Liver (tissue), 9 donors: ENCODE data around the gene ZFAND2B. TPM values are rescaled to one million over a fixed set of nuclear protein-coding genes. Genes with fewer than 3 reads are reported as not detected.
A peak's percentile ranks its signal among the peaks of the same experiment; 100 is the strongest.
"Not testable (repeated sequence)": the region's sequence is repeated elsewhere in the genome, so short reads cannot be mapped to it uniquely, and the experiment has no call there.

Experiments
- DNase-seq: peaks from one replicate; pipeline ENCODE4 v3.0.0-alpha.2; 2017; ENCODE audit warnings: low spot score
- H3K27ac ChIP-seq, 2 donors: one replicate each; pipeline ENCODE4 v1.7.0; 2013; ENCODE audit warnings: inconsistent platforms in 2 of 2, low read length in 2 of 2, control low read depth in 1 of 2, low read depth in 1 of 2, mild to moderate bottlenecking in 1 of 2
- H3K27me3 ChIP-seq, 4 donors: one replicate each; pipeline versions ENCODE4 v1.6.1 to v1.7.0; 2013; ENCODE audit warnings: low read length in 3 of 4, inconsistent platforms in 1 of 4, mild to moderate bottlenecking in 1 of 4, moderate library complexity in 1 of 4; ENCODE audit not compliant: control insufficient read depth in 4 of 4, insufficient read depth in 4 of 4
- H3K36me3 ChIP-seq, 4 donors: one replicate each; pipeline versions ENCODE4 v1.6.1 to v1.7.0; 2013; ENCODE audit warnings: low read length in 3 of 4, mild to moderate bottlenecking in 3 of 4, low read depth in 1 of 4, moderate library complexity in 1 of 4; ENCODE audit not compliant: control insufficient read depth in 4 of 4, insufficient read depth in 3 of 4
- H3K4me1 ChIP-seq, 4 donors: one replicate each; pipeline versions ENCODE4 v1.6.1 to v1.7.0; 2013; ENCODE audit warnings: low read length in 3 of 4, mild to moderate bottlenecking in 3 of 4, moderate library complexity in 1 of 4; ENCODE audit not compliant: control insufficient read depth in 4 of 4, insufficient read depth in 4 of 4
- H3K4me3 ChIP-seq, 3 donors: one replicate each; pipeline versions ENCODE4 v1.6.1 to v1.7.0; 2013; ENCODE audit warnings: low read length in 3 of 3, control low read depth in 1 of 3, low read depth in 1 of 3, mild to moderate bottlenecking in 1 of 3
- H3K9ac ChIP-seq, 2 donors: one replicate each; pipeline ENCODE4 v1.7.0; 2013; ENCODE audit warnings: low read length in 2 of 2, mild to moderate bottlenecking in 2 of 2, moderate library complexity in 2 of 2, control low read depth in 1 of 2, low read depth in 1 of 2
- H3K9me3 ChIP-seq, 4 donors: one replicate each; pipeline versions ENCODE4 v1.6.1 to v1.7.0; 2013; ENCODE audit warnings: low read length in 3 of 4; ENCODE audit not compliant: control insufficient read depth in 4 of 4
- CTCF ChIP-seq: fragments of 150-350 bp; IDR thresholded peaks from 2 replicates; pipeline ENCODE4 v1.5.1; 2017; ENCODE audit warnings: improper control_type of control experiment, low read depth, low read length; ENCODE audit not compliant: missing input control
- EGR1 ChIP-seq, 2 donors: IDR thresholded peaks; 2 replicates each; pipeline ENCODE4 v1.6.1; 2016 to 2018; ENCODE audit warnings: antibody characterized with exemption in 2 of 2, low read depth in 2 of 2
- FOXA2 ChIP-seq: IDR thresholded peaks from 2 replicates; pipeline ENCODE4 v1.6.1; 2016; ENCODE audit warnings: antibody characterized with exemption
- GABPA ChIP-seq, 2 donors: IDR thresholded peaks in 1 of 2; conservative IDR thresholded peaks in 1 of 2; 2 replicates each; pipeline ENCODE4 v1.6.1; 2016; ENCODE audit warnings: antibody characterized with exemption in 2 of 2, mild to moderate bottlenecking in 1 of 2, moderate library complexity in 1 of 2
- HNF4A ChIP-seq, 2 donors: conservative IDR thresholded peaks; 2 replicates each; pipeline ENCODE4 v1.6.1; 2016; ENCODE audit warnings: antibody characterized with exemption in 2 of 2, mild to moderate bottlenecking in 2 of 2
- HNF4G ChIP-seq: IDR thresholded peaks from 2 replicates; pipeline ENCODE4 v1.6.1; 2016; ENCODE audit warnings: antibody characterized with exemption
- JUND ChIP-seq, 2 donors: IDR thresholded peaks; 2 replicates each; pipeline ENCODE4 v1.6.1; 2016; ENCODE audit warnings: antibody characterized with exemption in 2 of 2
- NR2F2 ChIP-seq: IDR thresholded peaks from 2 replicates; pipeline ENCODE4 v1.6.1; 2016; ENCODE audit warnings: antibody characterized with exemption
- RAD21 ChIP-seq, 2 donors: IDR thresholded peaks; 2 replicates each; pipeline ENCODE4 v1.6.1; 2016; ENCODE audit warnings: antibody characterized with exemption in 2 of 2, mild to moderate bottlenecking in 2 of 2
- REST ChIP-seq: IDR thresholded peaks from 2 replicates; pipeline ENCODE4 v1.6.1; 2016; ENCODE audit warnings: antibody characterized with exemption, mild to moderate bottlenecking
- SP1 ChIP-seq: IDR thresholded peaks from 2 replicates; pipeline ENCODE4 v1.6.1; 2018; ENCODE audit warnings: antibody characterized with exemption, mild to moderate bottlenecking
- TAF1 ChIP-seq: conservative IDR thresholded peaks from 2 replicates; pipeline ENCODE4 v1.6.1; 2016; ENCODE audit warnings: antibody characterized with exemption, mild to moderate bottlenecking
- YY1 ChIP-seq: IDR thresholded peaks from 2 replicates; pipeline ENCODE4 v1.6.1; 2016; ENCODE audit warnings: antibody characterized with exemption, mild to moderate bottlenecking
- WGBS: extraction: QIAGEN DNeasy Blood & Tissue Kit; methylation state at CpG from one replicate; pipeline ENCODE4 v1.1.7; 2013; 5-methylcytosine and 5-hydroxymethylcytosine counted together
- polyA plus RNA-seq, 2 donors: library from polyadenylated mRNA; stranded (reverse) in 1 of 2; unstranded in 1 of 2; fragments of 200-250 nt in 1 of 2; fragments of >200 nt in 1 of 2; fragmentation: Nextera tagmentation in 1 of 2; extraction: Ambion mirVana in 1 of 2; gene quantifications; one replicate each; pipeline versions ENCODE4 v1.2.1 to v1.2.3, GENCODE V29; 2013 to 2015
- total RNA-seq, 2 donors: library from RNA; depleted of rRNA; stranded (reverse); fragments of >200 nt; gene quantifications; one replicate each; pipeline ENCODE4 v1.2.3, GENCODE V29; 2014
- donor health status: healthy.
- donor health status: healthy.
- donor health status: healthy.
- donor health status: healthy.
- donor health status: healthy.

Gene ZFAND2B
- total and polyA plus RNA-seq, 4 donors = 19.6 to 53.8 (median 25.8) TPM

- peak; percentile 93 for TF ChIP-seq REST
- peak; percentile 29 to 33 for TF ChIP-seq RAD21 (IDR thresholded peaks at IDR 0.05)
- TF ChIP-seq GABPA (IDR thresholded peaks at IDR 0.05 in 1 of 2, conservative IDR thresholded peaks at IDR 0.05 in 1 of 2) = no peak
- no peak for TF ChIP-seq JUND (IDR thresholded peaks at IDR 0.05)
- TF ChIP-seq EGR1 (IDR thresholded peaks at IDR 0.05; ENCODE audit: low read depth in 2 of 2) = no peak
- no peak for TF ChIP-seq HNF4A (conservative IDR thresholded peaks at IDR 0.05)
- no peak for TF ChIP-seq FOXA2
- TF ChIP-seq CTCF = peak; percentile 8
- peak; percentile 61 for TF ChIP-seq SP1
- TF ChIP-seq HNF4G = no peak
- TF ChIP-seq YY1 = peak; percentile 54
- peak; percentile 82 for TF ChIP-seq TAF1
- H3K4me1 ChIP-seq = peaks cover 13 to 41% (median 29%) of the 10 kb centered on the region in 4 donors
- H3K27me3 ChIP-seq = no peaks in the 10 kb centered on the region
- WGBS = under 1% methylated on average over 76 of the region's 76 CpGs
- no peaks in the 10 kb centered on the region for H3K9me3 ChIP-seq
- H3K9ac ChIP-seq = peak within 1 kb of the TSS; percentile 65 to 83
- peaks cover 0 to 3% (median 0%) of the 10 kb centered on the region in 4 donors for H3K36me3 ChIP-seq
- H3K4me3 ChIP-seq = peak within 1 kb of the TSS; percentile 63 to 86 (median 64)
- peak; percentile 88 for DNase-seq
- H3K27ac ChIP-seq = peak within 1 kb of the TSS; percentile 65 to 79
Observed at GRCh38 chr2:219253753-219254589, 47.4 kb downstream of the ZFAND2B start, which contains the start of gene TUBA4A. TSS of gene TUBA4A (minus strand) at chr2:219253918. CDS start at chr2:219253858, 60 bp downstream.

GRCh38 chr2:219254590-219255201, 48.1 kb downstream of the ZFAND2B start:
- no peaks in the 10 kb centered on the region for H3K9me3 ChIP-seq
- peak overlapping the region; percentile 65 to 79 for H3K27ac ChIP-seq
- peaks cover 12 to 33% (median 22%) of the 10 kb centered on the region in 4 donors for H3K4me1 ChIP-seq
- peaks cover 0 to 3% (median 0%) of the 10 kb centered on the region in 4 donors for H3K36me3 ChIP-seq
- WGBS = 23% methylated on average over 12 of the region's 12 CpGs
- no peak for TF ChIP-seq NR2F2
- no peak for TF ChIP-seq FOXA2
- no peaks in the 10 kb centered on the region for H3K27me3 ChIP-seq
- DNase-seq = no peak
- peak overlapping the region; percentile 63 to 86 (median 64) for H3K4me3 ChIP-seq
- peak overlapping the region; percentile 51 to 65 for H3K9ac ChIP-seq

- H3K9ac ChIP-seq, H3K36me3 ChIP-seq, DNase-seq, H3K27me3 ChIP-seq, H3K9me3 ChIP-seq, H3K4me1 ChIP-seq, H3K27ac ChIP-seq, H3K4me3 ChIP-seq: not testable (repeated sequence)
- 89% methylated on average over 10 of the region's 10 CpGs for WGBS
Observed at GRCh38 chr2:219258942-219259341, 52.4 kb downstream of the ZFAND2B start.
